NCI-H2196 treated with DMSO at 0.1 percent for 48 hours (cell line): ENCODE results near the gene RARB.

ENCODE experiments used
- DNase-seq: peaks from one replicate; lab custom pipeline; 2025; ENCODE audit not compliant: unreplicated experiment; lab: John Stamatoyannopoulos, UW

Gene RARB

GRCh38 chr3:25471081-25471768 lies 43.2 kb downstream of the RARB start:
- DNase-seq = no peak

DNA sequence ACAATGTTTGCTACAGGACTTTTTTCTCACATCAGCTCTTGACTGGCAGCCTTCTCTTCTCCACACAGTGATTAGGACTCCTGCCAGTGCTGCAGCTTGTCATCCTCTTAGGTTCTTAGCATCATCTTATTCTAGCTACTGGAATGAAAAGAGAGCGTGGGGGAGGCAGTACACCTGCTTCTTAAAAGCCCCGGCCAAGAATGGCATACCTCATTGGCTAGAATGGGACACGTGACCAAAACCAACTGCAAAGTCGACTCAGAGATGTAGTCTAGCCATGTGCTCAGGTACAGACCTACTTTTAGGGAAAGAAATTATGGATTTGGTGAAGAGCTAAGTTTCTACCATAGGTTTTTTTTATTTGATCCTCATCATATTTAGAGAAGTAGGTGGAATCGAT lies 44.1 kb downstream of the RARB start:
- no peak for DNase-seq

GRCh38 chr3:25472731-25473130 lies 44.7 kb downstream of the RARB start:
- no peak for DNase-seq

DNA sequence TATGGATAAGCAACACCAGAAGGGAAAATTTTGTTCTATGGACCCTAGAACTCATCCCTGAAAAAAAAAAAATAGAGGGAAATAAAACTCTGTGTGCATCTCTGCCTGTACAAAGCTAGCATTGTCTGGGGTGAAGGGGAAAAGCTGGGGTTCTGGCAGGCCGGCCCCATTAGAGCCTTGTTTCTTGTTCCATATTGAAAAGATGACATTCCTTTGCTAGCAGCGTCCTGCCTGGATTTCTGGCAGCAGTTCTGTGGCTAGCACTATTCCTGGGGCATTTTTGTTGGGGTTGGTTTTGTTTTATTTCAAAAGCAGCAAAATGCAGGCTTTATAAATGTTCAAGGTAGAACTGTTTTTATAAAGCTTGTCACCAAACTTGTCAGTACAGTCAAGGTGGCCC lies 45.2 kb downstream of the RARB start:
- no peak for DNase-seq

DNA sequence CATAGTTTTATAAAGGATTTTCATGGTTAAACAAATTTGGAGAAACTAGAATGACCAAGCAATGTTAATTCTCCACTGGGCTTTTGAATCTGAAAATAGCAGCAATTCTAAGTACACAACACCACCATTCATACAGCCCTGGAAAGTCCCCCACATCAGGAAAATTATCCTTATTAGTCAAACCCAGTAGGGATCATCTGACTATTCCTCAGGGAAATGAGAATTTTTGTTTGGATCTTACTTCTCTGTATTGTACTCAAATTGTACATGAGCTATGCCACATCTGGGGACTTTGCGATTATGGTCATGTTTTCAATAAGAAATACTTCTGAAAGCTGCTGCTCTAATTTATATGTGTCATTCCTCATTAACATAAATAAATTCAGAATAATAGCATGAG lies 46.0 kb downstream of the RARB start:
- DNase-seq = no peak

DNA sequence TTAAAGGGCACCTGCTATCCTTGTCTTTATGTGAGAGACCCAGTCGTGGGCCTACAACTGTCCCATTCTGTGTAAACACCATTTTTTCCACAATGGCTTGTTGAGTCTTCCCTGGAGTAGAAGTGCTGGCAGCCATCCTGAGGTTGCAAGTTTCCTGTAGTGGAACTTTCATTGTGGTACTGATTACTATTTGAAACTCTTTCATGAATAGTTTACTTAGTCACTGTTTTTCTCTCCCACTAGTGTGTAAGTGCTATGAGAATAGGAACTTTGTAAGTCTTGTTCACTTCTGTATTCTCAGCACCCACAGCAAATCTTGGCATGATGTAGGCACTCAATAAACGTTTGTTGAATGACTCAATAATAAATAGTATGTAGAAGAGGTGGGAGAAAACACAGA lies 48.6 kb downstream of the RARB start:
- no peak for DNase-seq

DNA sequence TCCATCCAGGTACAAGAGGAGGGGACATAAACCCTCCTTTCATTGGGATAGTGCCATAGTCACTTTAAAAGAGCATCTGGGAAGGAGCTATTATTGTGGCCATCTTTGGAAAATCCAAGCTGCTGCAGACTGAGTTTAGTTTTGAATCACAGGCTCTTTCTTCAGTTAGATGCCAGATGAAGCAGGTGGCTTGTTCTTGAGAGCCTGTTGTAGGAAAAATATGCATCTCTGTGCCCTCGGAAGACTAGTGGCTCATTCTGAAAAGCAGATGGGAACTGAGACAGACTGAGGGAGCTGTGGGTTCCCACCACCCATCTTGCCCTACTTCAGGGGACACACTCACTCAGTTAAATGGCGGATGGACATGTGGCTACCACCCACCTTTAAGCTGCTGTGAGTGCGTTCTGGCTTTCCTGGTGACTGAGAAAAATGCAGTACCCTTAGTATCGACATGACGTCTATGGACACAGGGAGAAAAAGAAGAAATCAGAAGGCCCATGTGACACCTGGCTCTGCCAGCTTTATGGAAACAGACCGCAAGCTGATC lies 50.2 kb downstream of the RARB start:
- no peak for DNase-seq

- DNase-seq = no peak
Observed at GRCh38 chr3:25478964-25479726, 51.1 kb downstream of the RARB start.

GRCh38 chr3:25479727-25480010 lies 51.6 kb downstream of the RARB start:
- DNase-seq = no peak

DNA sequence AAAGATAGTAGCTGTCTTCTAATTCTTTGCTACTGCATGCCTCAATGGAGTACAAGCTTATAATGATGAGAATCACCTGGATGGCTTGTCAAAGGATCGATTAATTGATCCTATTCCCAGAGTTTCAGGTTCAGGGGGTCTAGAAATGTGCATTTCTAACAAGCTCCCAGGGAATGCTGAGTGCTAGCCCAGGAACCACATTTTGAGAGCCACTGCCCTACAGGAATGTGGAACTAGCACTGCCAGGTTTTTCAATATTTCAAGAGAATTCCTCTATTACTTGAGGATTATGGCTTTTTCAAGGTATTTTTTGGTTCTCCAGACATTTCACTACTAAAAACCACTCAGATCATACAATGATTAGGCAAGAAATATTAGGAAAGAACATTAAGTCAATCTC lies 52.7 kb downstream of the RARB start:
- no peak for DNase-seq

DNA sequence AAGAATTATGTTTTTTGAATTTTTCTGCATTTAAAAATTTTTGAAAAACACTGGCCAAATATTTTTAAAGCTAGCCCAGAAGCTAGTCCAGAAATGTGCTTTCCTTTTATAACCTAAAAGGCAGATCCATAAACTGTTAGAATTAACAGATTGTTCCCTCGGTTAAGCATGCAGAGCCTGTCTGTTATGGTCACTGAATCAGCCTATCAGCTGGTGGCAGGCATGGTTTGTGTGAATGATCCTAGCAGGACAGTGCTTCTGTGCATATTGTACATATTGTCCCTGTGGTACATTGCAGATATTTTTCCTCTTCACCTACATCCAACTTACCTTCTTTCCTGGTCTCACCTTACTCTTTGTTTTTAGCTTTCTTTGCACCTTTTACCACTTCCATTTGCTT lies 53.3 kb downstream of the RARB start:
- DNase-seq = no peak

DNA sequence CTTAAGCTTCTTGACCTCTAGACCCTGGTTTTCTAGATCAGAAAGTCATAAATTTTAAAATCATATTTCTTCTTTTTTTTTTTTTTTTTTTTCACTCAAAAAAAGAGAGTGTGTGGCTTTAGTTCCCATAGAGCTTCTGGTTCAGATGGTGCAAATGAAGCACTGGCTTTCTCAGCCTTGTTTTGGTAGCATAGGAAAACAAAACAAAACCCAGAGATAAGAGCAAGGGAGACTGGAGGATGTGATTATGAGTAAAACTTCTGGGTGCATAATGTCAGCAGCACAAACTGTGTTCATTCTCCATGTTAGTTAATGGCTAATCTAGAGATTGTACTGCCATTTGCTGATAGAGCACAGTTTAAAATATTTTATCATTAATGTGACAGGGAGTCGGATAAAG lies 55.4 kb downstream of the RARB start:
- DNase-seq = no peak

- DNase-seq = no peak
Observed at GRCh38 chr3:25485673-25486072, 57.6 kb downstream of the RARB start.

- DNase-seq = no peak
Observed at GRCh38 chr3:25486932-25487331, 58.9 kb downstream of the RARB start.

DNA sequence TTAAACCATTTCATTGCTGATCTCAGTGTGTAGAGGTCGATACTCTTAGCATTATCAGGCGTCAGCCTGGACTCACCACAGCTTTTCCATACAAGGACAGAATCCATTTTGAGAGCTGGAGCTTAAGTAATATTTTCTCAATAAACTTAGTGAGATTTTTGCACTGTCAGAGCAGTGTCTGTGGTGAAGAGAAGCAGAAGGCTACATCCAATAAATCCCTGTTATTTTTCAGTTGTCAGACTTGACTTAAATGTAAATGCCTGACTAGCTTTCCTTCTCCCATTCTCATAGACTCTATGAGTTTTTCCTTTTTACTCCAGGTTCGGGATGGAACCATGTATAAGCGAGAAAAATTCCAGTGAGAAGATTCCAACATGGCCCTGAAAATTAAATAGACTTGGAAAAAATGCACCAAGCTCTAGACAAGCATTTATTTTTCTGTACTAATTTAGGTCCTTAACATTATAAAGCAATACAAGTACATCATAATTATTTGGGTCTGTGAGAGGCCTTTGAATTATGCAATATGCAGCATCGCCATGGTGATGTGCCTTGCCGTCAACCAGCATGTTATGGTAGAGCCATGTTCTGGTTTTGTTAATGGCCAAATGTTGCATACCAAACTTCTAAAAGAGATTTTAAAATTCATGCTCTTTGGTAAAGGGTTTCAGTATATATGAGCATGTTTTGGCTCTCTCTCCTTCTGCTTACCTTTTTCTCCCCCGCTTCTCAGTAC lies 62.0 kb downstream of the RARB start:
- no peak for DNase-seq

GRCh38 chr3:25493246-25493645 lies 65.2 kb downstream of the RARB start:
- no peak for DNase-seq

DNA sequence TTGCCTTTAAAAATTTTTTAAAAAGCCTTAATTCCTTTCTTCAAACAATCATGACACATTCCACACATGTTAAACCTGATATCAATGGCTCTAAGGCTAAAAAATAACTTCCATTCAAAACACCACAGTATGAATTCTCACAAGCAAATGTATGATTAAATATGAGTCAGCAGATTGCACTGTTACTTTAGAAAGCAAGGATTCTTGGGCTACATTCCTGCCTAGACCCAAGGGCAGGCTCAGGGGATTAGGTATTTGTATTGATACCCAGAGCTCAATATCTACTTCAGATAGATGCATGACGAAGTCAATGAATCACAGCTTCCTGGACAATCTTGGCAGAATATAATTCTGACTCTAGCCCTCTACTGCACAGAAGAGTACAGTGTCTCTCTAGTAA lies 65.7 kb downstream of the RARB start:
- no peak for DNase-seq

DNA sequence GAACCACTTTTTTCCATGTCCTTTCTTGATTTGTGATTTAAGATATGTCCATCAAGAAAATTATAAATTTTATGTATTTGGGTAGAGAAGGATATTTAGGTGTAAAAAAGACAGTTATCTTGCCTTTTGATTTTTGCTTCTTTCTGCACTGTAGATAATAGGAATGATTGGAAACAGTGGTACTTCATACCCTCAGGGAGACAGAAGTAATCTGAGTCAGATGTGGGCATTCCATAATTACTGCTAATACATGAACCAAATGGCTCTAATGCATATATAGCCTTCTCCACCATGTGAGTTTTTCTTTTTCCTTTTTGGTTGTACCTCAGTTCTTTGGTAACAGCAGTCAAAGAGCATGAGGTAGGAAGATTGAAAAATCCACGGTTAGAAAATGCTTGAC lies 67.2 kb downstream of the RARB start:
- no peak for DNase-seq

DNA sequence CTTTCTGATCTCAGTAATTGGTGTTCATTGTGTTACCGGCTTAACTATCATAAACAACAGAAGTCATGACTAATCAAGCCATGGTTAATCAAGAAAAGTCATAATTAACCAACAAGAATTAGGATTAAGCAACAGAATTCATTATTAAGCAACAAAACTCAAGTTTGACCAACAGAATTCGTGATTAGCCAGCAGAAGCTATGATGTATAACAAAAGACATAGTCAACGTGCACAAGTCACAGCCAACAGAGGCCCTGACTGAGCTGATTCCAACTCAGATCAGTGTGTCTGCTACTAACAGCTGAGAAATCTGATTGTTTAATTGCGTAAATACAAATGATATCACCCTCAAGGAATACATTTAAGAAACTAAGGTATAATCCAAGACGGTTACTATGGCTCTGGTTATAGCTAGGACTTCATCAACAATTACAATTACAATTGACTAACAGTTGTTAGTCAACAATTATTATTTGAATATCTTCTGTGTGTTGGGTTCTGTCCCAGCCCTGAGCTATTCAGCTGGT lies 67.7 kb downstream of the RARB start:
- DNase-seq = no peak

GRCh38 chr3:25497096-25497495 lies 69.0 kb downstream of the RARB start:
- DNase-seq = no peak

DNA sequence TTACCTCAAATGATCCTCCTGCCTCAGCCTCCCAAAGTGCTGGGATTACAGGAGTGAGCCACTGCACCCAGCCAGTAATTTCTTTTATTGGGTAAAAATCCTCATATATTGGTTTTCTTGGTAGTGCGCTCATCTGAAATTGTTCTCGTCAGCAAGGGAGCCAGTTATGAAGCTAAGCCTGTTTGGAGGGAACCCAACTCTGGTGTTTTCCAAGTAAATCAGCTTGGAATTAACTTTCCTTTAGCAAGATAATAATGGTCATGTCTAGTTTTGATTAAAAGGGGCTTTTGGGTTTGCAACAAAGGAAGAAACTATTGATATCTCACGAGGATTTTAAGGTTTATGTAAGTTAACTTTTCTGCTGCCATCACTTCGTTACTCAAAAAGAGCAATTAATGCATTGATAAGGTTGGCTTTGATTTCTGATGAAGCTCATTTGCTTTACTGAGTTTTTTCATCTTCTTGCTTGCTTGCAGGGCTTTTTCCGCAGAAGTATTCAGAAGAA lies 72.7 kb downstream of the RARB start:
- no peak for DNase-seq

GRCh38 chr3:25502233-25502632 lies 74.2 kb downstream of the RARB start:
- no peak for DNase-seq
